Stimulated activated CD4-positive, alpha-beta T cell treated with anti-CD3 and anti-CD28 coated beads, Interleukin-15, amount 100 ng/mL, for 1 hour (primary cell): Measurements from ENCODE around the gene UBL4A.

Experiments
- DNase-seq, 2 donors: peaks; one replicate each; pipeline ENCODE4 v3.0.0-alpha.2; 2020; ENCODE audit warnings: low read depth in 1 of 2, low spot score in 1 of 2

UBL4A gene

GRCh38 chrX:154486396-154487207, at the start of gene UBL4A:
Gene UBL4A, minus strand, starts transcription at chrX:154486615. Its CDS starts 31 bp downstream, at chrX:154486584.
- DNase-seq, result peak; percentile 15 to 48

- no peak for DNase-seq
Observed at GRCh38 chrX:154535892-154536291, 49.5 kb upstream of the UBL4A start.

GRCh38 chrX:154534526-154535322, 48.3 kb upstream of the UBL4A start:
- peak; percentile 76 to 77 for DNase-seq

- DNase-seq, result no peak
Observed at GRCh38 chrX:154532690-154533089, 46.3 kb upstream of the UBL4A start.

- no peak for DNase-seq
Observed at GRCh38 chrX:154531626-154532025, 45.2 kb upstream of the UBL4A start.

GRCh38 chrX:154530286-154530685, 43.9 kb upstream of the UBL4A start:
- no peak for DNase-seq

GRCh38 chrX:154529206-154529612, 42.8 kb upstream of the UBL4A start:
- DNase-seq, result no peak

GRCh38 chrX:154526901-154527675, 40.7 kb upstream of the UBL4A start:
- DNase-seq, result peak; percentile 23 to 28

- DNase-seq, result no peak
Observed at GRCh38 chrX:154525606-154526490, 39.4 kb upstream of the UBL4A start.

GRCh38 chrX:154519389-154519788, 33.0 kb upstream of the UBL4A start:
- no peak for DNase-seq

GRCh38 chrX:154517101-154517781, 30.8 kb upstream of the UBL4A start:
- DNase-seq, result no peak

- DNase-seq, result no peak
Observed at GRCh38 chrX:154516656-154517100, 30.3 kb upstream of the UBL4A start.

GRCh38 chrX:154515966-154516655, 29.7 kb upstream of the UBL4A start, which contains the start of gene FAM3A:
Gene FAM3A, minus strand, starts transcription at chrX:154516232. Its CDS starts 460 bp downstream, at chrX:154515772.
- DNase-seq, result peak; percentile 87 to 90

GRCh38 chrX:154515090-154515965, 28.9 kb upstream of the UBL4A start:
- DNase-seq, result no peak

GRCh38 chrX:154513716-154514115, 27.3 kb upstream of the UBL4A start:
- DNase-seq, result no peak

- no peak for DNase-seq
Observed at GRCh38 chrX:154512879-154513553, 26.6 kb upstream of the UBL4A start.

- no peak for DNase-seq
Observed at GRCh38 chrX:154511761-154512160, 25.3 kb upstream of the UBL4A start.

- no peak for DNase-seq
Observed at GRCh38 chrX:154509455-154509854, 23.0 kb upstream of the UBL4A start.
